ENCODE results near the gene ATP2B2.

The ATP2B2 gene

DNA sequence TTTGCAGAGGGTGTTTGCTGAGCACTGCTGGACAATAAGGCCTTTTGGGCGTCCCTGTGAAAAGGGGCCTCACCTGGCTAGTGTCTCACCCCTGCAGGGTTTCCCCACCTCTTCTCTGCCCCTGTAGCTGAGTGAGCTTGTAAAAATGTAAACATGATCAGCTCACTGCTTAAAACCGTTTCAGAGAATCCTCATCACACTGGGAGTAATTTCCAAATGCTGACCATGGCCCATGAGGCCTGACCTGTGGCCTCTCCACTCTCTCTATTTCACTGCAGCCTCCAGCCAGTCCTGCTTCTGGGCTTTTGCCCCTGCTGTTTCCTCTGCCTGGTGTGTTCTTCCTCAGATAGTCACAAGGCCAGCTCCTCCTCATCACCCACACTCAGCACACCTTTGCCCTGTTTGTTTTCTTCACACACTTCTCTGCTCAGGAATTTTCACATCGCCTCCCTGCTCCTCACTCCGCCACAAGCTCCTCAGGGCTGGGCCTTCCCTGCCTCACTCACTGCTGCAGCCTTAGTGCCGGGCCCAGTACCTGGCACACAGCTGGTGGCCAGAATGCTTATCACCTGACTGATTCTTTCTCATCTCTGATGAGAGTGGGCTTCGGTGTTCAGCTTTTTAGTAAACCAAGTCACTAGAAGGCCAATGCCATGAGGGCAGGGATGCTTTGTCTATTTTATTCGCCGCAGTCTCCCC, 105.2 kb downstream of the ATP2B2 start:
- DNase-seq (ENCODE audit: low spot score): no peak

- no peak for DNase-seq (ENCODE audit: low spot score)
Measured at GRCh38 chr3:10399634-10400033, 105.8 kb downstream of the ATP2B2 start.

DNA sequence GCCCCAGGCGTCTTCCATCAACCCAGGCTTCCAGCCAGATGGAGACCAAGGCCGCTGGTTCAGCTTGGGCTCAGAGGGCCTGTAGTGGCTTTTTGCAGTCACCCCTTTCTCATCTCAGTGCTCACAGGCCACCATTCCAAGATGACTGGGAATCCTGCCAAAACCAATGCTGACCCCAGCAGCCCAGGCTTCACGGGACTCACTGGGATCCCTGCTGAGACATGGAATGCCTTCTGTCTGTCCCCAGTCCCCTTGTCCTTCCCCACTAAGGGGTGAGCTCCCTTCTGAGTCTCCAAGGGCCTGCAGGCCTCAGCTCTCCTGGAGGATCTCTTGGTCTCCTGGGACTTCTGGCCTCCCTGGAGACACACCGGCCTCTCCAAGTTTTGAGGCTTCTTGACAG, 107.0 kb downstream of the ATP2B2 start:
- no peak for DNase-seq (ENCODE audit: low spot score)

- no peak for DNase-seq (ENCODE audit: low spot score)
Measured at GRCh38 chr3:10397879-10398278, 107.5 kb downstream of the ATP2B2 start.

DNA sequence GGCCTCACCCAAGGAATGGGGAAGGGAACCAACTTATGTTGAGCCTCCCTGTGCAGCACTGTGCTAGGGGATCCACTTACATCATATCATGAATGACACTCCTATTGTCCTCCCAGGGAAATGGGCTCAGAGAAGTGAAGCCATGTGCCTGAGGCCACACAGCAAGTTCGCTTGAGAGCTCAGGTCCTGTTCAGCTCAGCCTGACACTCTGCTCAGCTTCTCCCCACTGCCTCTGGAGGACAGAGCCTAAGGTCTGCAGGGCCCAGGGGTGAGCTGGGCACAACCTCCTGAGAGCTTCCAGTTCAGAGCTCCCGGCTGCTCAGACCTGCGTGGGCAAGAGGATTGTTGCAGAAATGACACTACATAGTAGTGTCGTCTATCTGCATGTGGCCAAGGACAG, 108.5 kb downstream of the ATP2B2 start:
- DNase-seq (ENCODE audit: low spot score): no peak

GRCh38 chr3:10396083-10396482, 109.3 kb downstream of the ATP2B2 start:
- DNase-seq (ENCODE audit: low spot score): no peak

GRCh38 chr3:10395671-10396070, 109.7 kb downstream of the ATP2B2 start:
- DNase-seq (ENCODE audit: low spot score): no peak

- no peak for DNase-seq (ENCODE audit: low spot score)
Measured at GRCh38 chr3:10395196-10395595, 110.2 kb downstream of the ATP2B2 start.

DNA sequence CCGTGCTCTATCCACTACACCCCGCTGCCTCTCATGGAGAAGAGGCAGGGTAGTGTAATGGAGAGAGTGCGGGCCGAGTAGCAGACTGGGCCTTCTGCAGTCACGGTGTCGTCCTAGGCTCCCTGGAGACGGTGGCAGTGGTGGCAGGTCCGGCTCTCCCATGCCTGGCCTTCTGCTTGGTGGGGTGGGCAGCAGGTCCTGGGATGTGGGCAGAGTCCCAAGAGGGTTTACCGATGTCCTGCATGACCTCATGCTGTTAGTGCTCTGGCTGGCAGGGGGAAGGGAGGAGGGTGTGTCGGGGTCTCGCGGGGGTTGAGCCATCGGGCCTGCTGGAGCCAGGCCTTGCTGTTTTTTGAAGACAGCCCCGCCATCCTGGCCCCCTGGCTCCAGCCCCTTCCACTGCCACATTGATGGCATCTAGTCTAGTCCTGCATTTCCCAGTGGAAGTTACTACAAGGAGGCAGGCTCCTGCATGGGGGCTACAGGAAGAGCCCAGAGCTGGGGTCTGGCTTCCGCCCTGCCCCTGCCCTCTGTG, 110.8 kb downstream of the ATP2B2 start:
- DNase-seq (ENCODE audit: low spot score): no peak

DNA sequence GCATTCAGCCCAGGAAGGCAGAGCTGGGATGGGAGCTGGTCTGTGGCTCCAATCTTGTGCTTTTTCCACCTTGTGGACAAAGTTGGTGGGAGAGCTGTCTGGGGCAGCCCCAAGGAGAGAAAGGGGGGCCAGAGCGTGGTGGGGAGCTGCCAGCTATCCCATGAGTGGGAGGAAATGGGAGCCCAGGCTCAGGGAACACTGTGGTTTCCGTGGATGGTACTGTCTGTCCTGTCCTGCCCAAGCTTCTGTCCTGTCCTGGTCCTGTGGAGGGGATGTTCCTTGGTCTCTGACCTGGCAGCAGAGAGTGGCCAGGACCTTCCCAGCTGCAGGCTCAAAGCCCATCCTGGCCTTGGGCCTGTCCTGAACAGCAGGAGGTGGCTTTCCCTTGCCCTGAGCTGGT, 111.9 kb downstream of the ATP2B2 start:
- no peak for DNase-seq (ENCODE audit: low spot score)

- no peak for DNase-seq (ENCODE audit: low spot score)
Measured at GRCh38 chr3:10392906-10393461, 112.4 kb downstream of the ATP2B2 start.

- no peak for DNase-seq (ENCODE audit: low spot score)
Measured at GRCh38 chr3:10392244-10392643, 113.1 kb downstream of the ATP2B2 start.

DNA sequence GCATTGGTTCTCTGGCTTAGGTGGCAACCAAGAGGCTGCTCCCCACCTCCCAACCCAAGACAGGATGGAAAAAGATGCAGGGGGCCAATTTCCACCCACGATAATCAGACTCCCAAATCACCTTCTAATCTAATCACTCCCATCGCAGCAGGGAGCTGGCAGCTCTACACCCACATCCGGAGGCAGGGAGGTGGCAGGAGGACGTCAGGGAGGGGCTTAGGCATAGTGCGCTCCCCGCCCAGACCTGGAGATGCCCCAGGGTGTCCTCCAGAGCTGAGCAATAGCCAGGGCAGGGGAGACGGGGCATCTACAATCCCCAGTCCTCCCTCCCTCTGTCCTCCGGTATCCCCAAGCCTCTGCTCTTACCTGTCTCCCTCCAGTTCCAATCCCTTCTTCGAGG, 114.0 kb downstream of the ATP2B2 start:
- no peak for DNase-seq (ENCODE audit: low spot score)

GRCh38 chr3:10390641-10391373, 114.6 kb downstream of the ATP2B2 start:
- no peak for DNase-seq (ENCODE audit: low spot score)

GRCh38 chr3:10389995-10390394, 115.4 kb downstream of the ATP2B2 start:
- no peak for DNase-seq (ENCODE audit: low spot score)

GRCh38 chr3:10389339-10389738, 116.0 kb downstream of the ATP2B2 start:
- no peak for DNase-seq (ENCODE audit: low spot score)

- DNase-seq (ENCODE audit: low spot score): peak; percentile 5
Measured at GRCh38 chr3:10387881-10388609, 117.3 kb downstream of the ATP2B2 start.

DNA sequence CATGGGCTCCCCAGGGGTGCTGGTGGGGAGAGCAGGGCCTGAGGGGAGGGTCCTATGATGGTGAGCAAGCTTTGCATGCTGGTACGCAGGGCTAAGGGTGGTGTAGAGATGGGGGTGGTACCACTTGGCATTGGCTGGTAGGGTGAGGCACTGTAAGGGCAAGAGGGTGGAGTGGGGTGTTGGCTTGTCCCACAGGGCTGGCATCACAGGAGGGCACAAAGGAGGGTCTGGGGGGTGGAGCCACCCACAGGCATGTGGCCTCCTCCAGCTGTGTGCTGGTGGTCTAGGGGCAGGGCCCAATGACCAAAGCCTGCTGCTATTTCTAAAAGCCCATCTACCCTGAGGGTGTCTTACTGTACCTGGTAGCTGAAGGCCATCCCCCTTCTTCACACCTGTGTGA, 119.3 kb downstream of the ATP2B2 start:
- no peak for DNase-seq (ENCODE audit: low spot score)

DNA sequence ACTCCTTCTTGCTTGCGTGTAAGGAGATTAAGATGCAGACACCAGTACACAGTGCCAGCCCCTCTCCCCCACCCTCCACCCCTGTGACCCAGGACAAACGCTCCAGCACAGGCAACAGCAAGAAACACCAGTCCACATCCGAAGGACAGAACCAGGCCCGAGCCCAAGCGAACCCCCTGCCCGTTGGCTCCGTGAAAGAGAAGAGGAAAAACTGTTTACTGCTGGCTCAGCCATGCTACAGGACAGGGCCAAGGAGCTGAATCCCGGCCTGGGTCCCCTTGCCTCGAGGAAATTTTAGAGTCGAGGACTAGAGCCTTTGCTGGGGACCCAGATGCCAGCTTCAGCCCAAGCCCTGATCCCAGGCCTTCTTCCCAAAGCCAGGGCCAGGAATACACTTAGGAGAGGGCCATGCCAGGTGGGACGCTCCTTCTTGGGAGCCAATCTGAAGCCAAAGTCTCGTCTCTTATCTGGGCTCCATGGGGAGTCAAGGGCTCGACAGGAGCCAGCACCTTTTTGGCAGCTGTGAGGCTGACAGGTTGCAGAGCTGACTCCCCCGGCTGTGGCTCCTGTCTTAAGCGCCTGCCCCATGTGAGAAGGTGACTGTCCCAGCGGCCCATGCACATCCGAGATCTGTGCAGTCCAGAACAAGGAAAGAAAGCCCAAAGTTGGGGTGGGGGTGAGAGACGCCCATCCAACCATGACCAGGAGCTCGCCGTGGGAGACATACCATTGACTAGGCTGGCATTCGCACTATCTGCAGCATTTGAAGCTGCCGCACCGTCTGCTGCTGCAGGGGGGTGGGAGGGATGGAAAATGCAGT, 120.6 kb downstream of the ATP2B2 start:
- DNase-seq (ENCODE audit: low spot score): no peak

DNA sequence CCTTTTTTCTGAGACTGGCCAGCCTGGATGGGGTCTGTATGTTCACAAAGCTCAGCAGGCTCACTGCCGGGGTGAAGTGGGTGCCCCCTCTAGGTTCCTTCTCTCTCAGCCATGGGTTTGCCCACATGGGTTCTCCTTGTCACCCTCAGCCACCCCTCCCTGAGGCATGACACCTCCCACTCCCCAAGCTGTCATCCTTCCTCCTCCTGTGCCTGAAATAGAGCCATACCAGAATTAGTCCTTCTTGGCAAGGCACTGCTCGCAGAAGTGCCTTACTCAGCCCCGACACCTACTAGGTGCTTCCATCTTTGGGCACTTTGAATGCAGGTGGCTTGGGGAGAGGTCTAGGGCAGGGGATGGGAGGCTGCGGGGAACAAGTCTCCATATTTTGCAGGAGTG, 121.5 kb downstream of the ATP2B2 start:
- no peak for DNase-seq (ENCODE audit: low spot score)
